HL-60 (cell line): ENCODE measurements around the gene DPYD.

ENCODE experiments used
- GABPA ChIP-seq: IDR thresholded peaks from 2 replicates; pipeline ENCODE4 v1.6.1; 2012; ENCODE audit warnings: low read depth
- TF ChIP-seq, protein P1 (sequence below): IDR thresholded peaks from one replicate; pipeline ENCODE4 v1.5.1; 2011; ENCODE audit warnings: low read length, control low read depth, inconsistent platforms; ENCODE audit not compliant: insufficient read depth

DNA sequence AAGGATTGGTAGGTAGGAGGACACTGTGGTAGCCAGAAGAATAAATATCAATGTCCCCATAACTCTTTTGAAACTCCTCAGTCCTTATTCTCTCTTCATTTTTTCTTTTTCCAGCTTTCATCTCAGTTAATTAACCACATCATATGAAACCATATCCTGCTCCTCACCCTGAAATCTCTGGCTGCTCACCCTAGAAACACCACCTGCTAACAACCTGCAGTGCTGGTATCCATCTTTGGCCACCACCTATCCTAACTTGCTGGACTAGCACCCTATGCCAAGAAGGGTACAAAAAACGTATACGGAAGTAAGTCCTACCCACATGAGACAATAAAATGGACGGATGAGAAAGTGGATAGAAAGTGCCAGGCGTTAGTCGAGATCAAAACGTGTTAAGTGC lies 13.7 kb upstream of the DPYD start:
- TF ChIP-seq, protein P1, sequence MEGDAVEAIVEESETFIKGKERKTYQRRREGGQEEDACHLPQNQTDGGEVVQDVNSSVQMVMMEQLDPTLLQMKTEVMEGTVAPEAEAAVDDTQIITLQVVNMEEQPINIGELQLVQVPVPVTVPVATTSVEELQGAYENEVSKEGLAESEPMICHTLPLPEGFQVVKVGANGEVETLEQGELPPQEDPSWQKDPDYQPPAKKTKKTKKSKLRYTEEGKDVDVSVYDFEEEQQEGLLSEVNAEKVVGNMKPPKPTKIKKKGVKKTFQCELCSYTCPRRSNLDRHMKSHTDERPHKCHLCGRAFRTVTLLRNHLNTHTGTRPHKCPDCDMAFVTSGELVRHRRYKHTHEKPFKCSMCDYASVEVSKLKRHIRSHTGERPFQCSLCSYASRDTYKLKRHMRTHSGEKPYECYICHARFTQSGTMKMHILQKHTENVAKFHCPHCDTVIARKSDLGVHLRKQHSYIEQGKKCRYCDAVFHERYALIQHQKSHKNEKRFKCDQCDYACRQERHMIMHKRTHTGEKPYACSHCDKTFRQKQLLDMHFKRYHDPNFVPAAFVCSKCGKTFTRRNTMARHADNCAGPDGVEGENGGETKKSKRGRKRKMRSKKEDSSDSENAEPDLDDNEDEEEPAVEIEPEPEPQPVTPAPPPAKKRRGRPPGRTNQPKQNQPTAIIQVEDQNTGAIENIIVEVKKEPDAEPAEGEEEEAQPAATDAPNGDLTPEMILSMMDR, result no peak
- no peak for TF ChIP-seq GABPA
